ENCODE measurements around the gene PNMA8A. TPM values are rescaled to one million over a fixed set of nuclear protein-coding genes. Genes with fewer than 3 reads are reported as not detected.

PNMA8A gene
- total and polyA plus RNA-seq, 2 donors from 2014 or later, result 12.5 to 16.2 TPM

- H3K9ac ChIP-seq (ENCODE audit: low read length in 3 of 3), result no peak overlapping the region
- no peaks in the 10 kb centered on the region for H3K27me3 ChIP-seq (ENCODE audit: control insufficient read depth, insufficient read depth, low read length)
- TF ChIP-seq CTCF (IDR thresholded peaks at IDR 0.05; ENCODE audit: borderline replicate concordance, extremely low read depth, insufficient read depth), result peak; percentile 50
- FAIRE-seq (no peak), DNase-seq (peak in 1 of 5 donors; percentile 54)
- no peak overlapping the region for H3K4me3 ChIP-seq (ENCODE audit: low read length in 3 of 3)
- H3K4me1 ChIP-seq (ENCODE audit: control insufficient read depth in 2 of 3, insufficient read depth in 2 of 3, low read depth in 1 of 3, low read length in 3 of 3), result no peaks in the 10 kb centered on the region
- H3K36me3 ChIP-seq (ENCODE audit: control insufficient read depth in 2 of 3, insufficient read depth in 3 of 3, low read length in 3 of 3), result no peaks in the 10 kb centered on the region
- peaks cover 0 to 8% (median 3%) of the 10 kb centered on the region in 3 donors for H3K9me3 ChIP-seq (ENCODE audit: control insufficient read depth in 2 of 3, insufficient read depth in 1 of 3, low read length in 3 of 3)
- intact Hi-C loops (cut with DNase I), result loop anchor here (10.0 kb wide), 1 partner anchor 231 kb away; no protein-coding TSS in a partner anchor
- no peak overlapping the region for H3K27ac ChIP-seq (ENCODE audit: low read depth in 2 of 2, low read length in 2 of 2)
Measured at GRCh38 chr19:46515879-46516350, 44.6 kb upstream of the PNMA8A start.

GRCh38 chr19:46515290-46515609, 43.9 kb upstream of the PNMA8A start:
- Histone ChIP-seq H3K4me1 (ENCODE audit: control insufficient read depth in 2 of 3, insufficient read depth in 2 of 3, low read depth in 1 of 3, low read length in 3 of 3) (no peaks in the 10 kb centered on the region), H3K9me3 (ENCODE audit: control insufficient read depth in 2 of 3, insufficient read depth in 1 of 3, low read length in 3 of 3) (peaks cover 0 to 8% (median 4%) of the 10 kb centered on the region in 3 donors), H3K9ac (ENCODE audit: low read length in 3 of 3) (no peak overlapping the region), H3K27ac (ENCODE audit: low read depth in 2 of 2, low read length in 2 of 2) (no peak overlapping the region), H3K36me3 (ENCODE audit: control insufficient read depth in 2 of 3, insufficient read depth in 3 of 3, low read length in 3 of 3) (no peaks in the 10 kb centered on the region), H3K27me3 (ENCODE audit: control insufficient read depth, insufficient read depth, low read length) (no peaks in the 10 kb centered on the region), H3K4me3 (ENCODE audit: low read length in 3 of 3) (no peak overlapping the region)
- intact Hi-C loops (cut with DNase I), result loop anchor here (10.0 kb wide), 1 partner anchor 230 kb away; no protein-coding TSS in a partner anchor
- FAIRE-seq, result no peak
- no peak for TF ChIP-seq CTCF (IDR thresholded peaks at IDR 0.05; ENCODE audit: borderline replicate concordance, extremely low read depth, insufficient read depth)
- no peak for DNase-seq

GRCh38 chr19:46514589-46515289, 43.4 kb upstream of the PNMA8A start:
- TF ChIP-seq CTCF (IDR thresholded peaks at IDR 0.05; ENCODE audit: borderline replicate concordance, extremely low read depth, insufficient read depth), result no peak
- peaks cover 0 to 8% (median 4%) of the 10 kb centered on the region in 3 donors for H3K9me3 ChIP-seq (ENCODE audit: control insufficient read depth in 2 of 3, insufficient read depth in 1 of 3, low read length in 3 of 3)
- no peaks in the 10 kb centered on the region for H3K36me3 ChIP-seq (ENCODE audit: control insufficient read depth in 2 of 3, insufficient read depth in 3 of 3, low read length in 3 of 3)
- FAIRE-seq (no peak), DNase-seq (no peak)
- intact Hi-C loops (cut with DNase I), result loop anchor here (10.0 kb wide), 1 partner anchor 230 kb away; no protein-coding TSS in a partner anchor
- H3K4me1 ChIP-seq (ENCODE audit: control insufficient read depth in 2 of 3, insufficient read depth in 2 of 3, low read depth in 1 of 3, low read length in 3 of 3), result no peaks in the 10 kb centered on the region
- no peak overlapping the region for H3K27ac ChIP-seq (ENCODE audit: low read depth in 2 of 2, low read length in 2 of 2)
- no peaks in the 10 kb centered on the region for H3K27me3 ChIP-seq (ENCODE audit: control insufficient read depth, insufficient read depth, low read length)
- no peak overlapping the region for H3K9ac ChIP-seq (ENCODE audit: low read length in 3 of 3)
- no peak overlapping the region for H3K4me3 ChIP-seq (ENCODE audit: low read length in 3 of 3)
